GM19023 (cell line): ENCODE results near the gene CFAP107.
"Not testable (repeated sequence)": the region's sequence is repeated elsewhere in the genome, so short reads cannot be mapped to it uniquely, and the experiment has no call there.

Experiments
- ATAC-seq: cut with Tn5 transposase; IDR thresholded peaks from one replicate; pipeline ENCODE4 v1.9.1; 2021; ENCODE audit warnings: mild to moderate bottlenecking, moderate library complexity; ENCODE audit not compliant: unreplicated experiment

The CFAP107 gene

GRCh38 chr1:12776801-12777557, 31.0 kb downstream of the CFAP107 start:
- ATAC-seq: no peak

- no peak for ATAC-seq
Measured at GRCh38 chr1:12778061-12778460, 32.1 kb downstream of the CFAP107 start.

- no peak for ATAC-seq
Measured at GRCh38 chr1:12778907-12779306, 32.9 kb downstream of the CFAP107 start.

GRCh38 chr1:12781488-12781887, 35.5 kb downstream of the CFAP107 start:
- not testable (repeated sequence) for ATAC-seq

- not testable (repeated sequence) for ATAC-seq
Measured at GRCh38 chr1:12783783-12784182, 37.8 kb downstream of the CFAP107 start.

GRCh38 chr1:12784729-12785128, 38.7 kb downstream of the CFAP107 start:
- not testable (repeated sequence) for ATAC-seq

GRCh38 chr1:12791097-12791496, 45.1 kb downstream of the CFAP107 start, which contains the start of gene PRAMEF1:
Gene PRAMEF1 (plus strand): TSS chr1:12791397. CDS start chr1:12793228, 1,831 bp downstream.
- not testable (repeated sequence) for ATAC-seq

- ATAC-seq: no peak
Measured at GRCh38 chr1:12798911-12799310, 52.9 kb downstream of the CFAP107 start.

- ATAC-seq: no peak
Measured at GRCh38 chr1:12799730-12800129, 53.7 kb downstream of the CFAP107 start.

GRCh38 chr1:12809933-12810332, 63.9 kb downstream of the CFAP107 start:
- ATAC-seq: no peak

- no peak for ATAC-seq
Measured at GRCh38 chr1:12810691-12811408, 64.8 kb downstream of the CFAP107 start.

- ATAC-seq: no peak
Measured at GRCh38 chr1:12811409-12811784, 65.4 kb downstream of the CFAP107 start.
